Endothelial cell (in vitro differentiated cells): Measurements from ENCODE around the gene DNAJC30. TPM values are rescaled to one million over a fixed set of nuclear protein-coding genes. Genes with fewer than 3 reads are reported as not detected.

ENCODE experiments used
- DNase-seq: peaks from one replicate; pipeline ENCODE4 v3.0.0; 2021; ENCODE audit warnings: low spot score
- H3K27ac Mint-ChIP-seq: one replicate; pipeline ENCODE4 v1.8.0; 2021; ENCODE audit warnings: mixed read lengths, inconsistent platforms; ENCODE audit not compliant: unreplicated experiment
- H3K27me3 Mint-ChIP-seq: one replicate; pipeline ENCODE4 v1.8.0; 2021; ENCODE audit warnings: mild to moderate bottlenecking, moderate library complexity, mixed read lengths, inconsistent platforms; ENCODE audit not compliant: unreplicated experiment
- H3K36me3 Mint-ChIP-seq: one replicate; pipeline ENCODE4 v1.8.0; 2021; ENCODE audit warnings: mild to moderate bottlenecking, low read depth, mixed read lengths, inconsistent platforms; ENCODE audit not compliant: unreplicated experiment
- H3K4me1 Mint-ChIP-seq: one replicate; pipeline ENCODE4 v1.8.0; 2021; ENCODE audit warnings: mild to moderate bottlenecking, mixed read lengths, inconsistent platforms; ENCODE audit not compliant: unreplicated experiment
- H3K4me3 Mint-ChIP-seq: one replicate; pipeline ENCODE4 v1.8.0; 2021; ENCODE audit warnings: mild to moderate bottlenecking, mixed read lengths, inconsistent platforms; ENCODE audit not compliant: unreplicated experiment
- H3K9me3 Mint-ChIP-seq: one replicate; pipeline ENCODE4 v1.8.0; 2021; ENCODE audit warnings: mixed read lengths, inconsistent platforms; ENCODE audit not compliant: unreplicated experiment
- total RNA-seq: library from RNA; stranded (reverse); fragmentation: NEBNext Ultra II Directional; extraction: Animal tissue kit (Norgen Biotek cat#: 25700); gene quantifications from one replicate; pipeline ENCODE4 v1.2.1, GENCODE V29; 2021; ENCODE audit not compliant: unreplicated experiment
- TF ChIP-seq, protein P1 (sequence below): fragments of 200-600 bp; sonication (generic); IDR thresholded peaks from one replicate; pipeline ENCODE4 v1.5.0; 2021; ENCODE audit warnings: antibody characterized with exemption; ENCODE audit not compliant: unreplicated experiment

The DNAJC30 gene
- total RNA-seq, 1 donor from 2014 or later = 10.3 TPM

DNA sequence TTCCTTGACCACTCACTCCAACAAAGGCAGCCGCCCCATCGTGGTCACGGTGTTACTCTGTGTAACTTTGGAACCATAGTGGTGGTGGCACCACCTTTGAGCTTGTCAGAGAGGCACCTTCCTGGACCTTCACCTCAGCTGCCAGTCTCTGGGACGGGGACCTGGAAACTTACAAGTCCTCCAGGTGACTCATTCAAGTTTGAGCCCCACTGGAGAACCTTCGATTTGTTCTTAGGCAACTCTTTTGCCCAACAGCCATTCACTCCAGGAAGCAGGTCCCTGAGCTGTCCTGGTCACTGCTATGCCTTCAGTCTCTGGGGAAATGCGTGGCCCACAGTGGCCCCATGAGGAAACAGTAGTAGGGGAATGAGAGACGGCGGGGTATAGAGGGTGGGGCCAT is 19.0 kb upstream of the DNAJC30 start:
- Mint-ChIP-seq H3K27ac (peak overlapping the region; percentile 67), H3K4me1 (no peaks in the 10 kb centered on the region), H3K9me3 (no peaks in the 10 kb centered on the region), H3K4me3 (no peak overlapping the region), H3K27me3 (peaks cover 12% of the 10 kb centered on the region), H3K36me3 (peaks cover 13% of the 10 kb centered on the region)
- TF ChIP-seq, protein P1, sequence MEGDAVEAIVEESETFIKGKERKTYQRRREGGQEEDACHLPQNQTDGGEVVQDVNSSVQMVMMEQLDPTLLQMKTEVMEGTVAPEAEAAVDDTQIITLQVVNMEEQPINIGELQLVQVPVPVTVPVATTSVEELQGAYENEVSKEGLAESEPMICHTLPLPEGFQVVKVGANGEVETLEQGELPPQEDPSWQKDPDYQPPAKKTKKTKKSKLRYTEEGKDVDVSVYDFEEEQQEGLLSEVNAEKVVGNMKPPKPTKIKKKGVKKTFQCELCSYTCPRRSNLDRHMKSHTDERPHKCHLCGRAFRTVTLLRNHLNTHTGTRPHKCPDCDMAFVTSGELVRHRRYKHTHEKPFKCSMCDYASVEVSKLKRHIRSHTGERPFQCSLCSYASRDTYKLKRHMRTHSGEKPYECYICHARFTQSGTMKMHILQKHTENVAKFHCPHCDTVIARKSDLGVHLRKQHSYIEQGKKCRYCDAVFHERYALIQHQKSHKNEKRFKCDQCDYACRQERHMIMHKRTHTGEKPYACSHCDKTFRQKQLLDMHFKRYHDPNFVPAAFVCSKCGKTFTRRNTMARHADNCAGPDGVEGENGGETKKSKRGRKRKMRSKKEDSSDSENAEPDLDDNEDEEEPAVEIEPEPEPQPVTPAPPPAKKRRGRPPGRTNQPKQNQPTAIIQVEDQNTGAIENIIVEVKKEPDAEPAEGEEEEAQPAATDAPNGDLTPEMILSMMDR = no peak
- no peak for DNase-seq

DNA sequence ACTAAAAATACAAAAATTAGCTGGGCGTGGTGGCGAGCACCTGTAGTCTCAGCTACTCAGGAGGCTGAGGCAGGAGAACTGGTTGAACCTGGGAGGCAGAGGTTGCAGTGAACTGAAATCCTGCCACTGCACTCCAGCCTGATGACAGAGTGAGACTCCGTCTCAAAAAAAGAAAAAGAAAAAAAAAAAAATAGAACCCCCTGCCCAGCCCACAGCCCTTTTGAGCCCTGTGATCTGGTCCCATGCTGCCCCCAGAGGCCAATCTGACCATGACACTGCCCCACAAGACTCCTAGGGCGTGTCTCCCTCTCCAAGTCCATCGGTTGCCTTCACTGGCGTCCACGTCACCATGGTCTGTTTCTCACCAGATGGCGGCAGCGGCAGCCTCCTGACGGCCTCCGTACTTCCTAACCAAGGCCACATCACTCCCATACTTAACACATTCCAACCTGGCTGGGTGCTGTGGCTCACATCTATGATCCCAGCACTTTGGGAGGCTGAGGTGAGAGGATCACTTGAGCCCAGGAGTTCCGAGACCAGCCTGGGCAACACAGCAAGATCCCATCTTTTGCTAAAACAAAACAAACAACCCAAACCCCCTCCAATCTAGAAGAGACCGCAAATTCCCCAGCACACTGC is 18.2 kb upstream of the DNAJC30 start:
- H3K27ac Mint-ChIP-seq = no peak overlapping the region
- DNase-seq = peak; percentile 73
- H3K27me3 Mint-ChIP-seq = peaks cover 16% of the 10 kb centered on the region
- H3K9me3 Mint-ChIP-seq = no peaks in the 10 kb centered on the region
- TF ChIP-seq, protein P1 = peak; percentile 63
- no peaks in the 10 kb centered on the region for H3K4me1 Mint-ChIP-seq
- peak overlapping the region; percentile 50 for H3K4me3 Mint-ChIP-seq
- peaks cover 20% of the 10 kb centered on the region for H3K36me3 Mint-ChIP-seq

DNA sequence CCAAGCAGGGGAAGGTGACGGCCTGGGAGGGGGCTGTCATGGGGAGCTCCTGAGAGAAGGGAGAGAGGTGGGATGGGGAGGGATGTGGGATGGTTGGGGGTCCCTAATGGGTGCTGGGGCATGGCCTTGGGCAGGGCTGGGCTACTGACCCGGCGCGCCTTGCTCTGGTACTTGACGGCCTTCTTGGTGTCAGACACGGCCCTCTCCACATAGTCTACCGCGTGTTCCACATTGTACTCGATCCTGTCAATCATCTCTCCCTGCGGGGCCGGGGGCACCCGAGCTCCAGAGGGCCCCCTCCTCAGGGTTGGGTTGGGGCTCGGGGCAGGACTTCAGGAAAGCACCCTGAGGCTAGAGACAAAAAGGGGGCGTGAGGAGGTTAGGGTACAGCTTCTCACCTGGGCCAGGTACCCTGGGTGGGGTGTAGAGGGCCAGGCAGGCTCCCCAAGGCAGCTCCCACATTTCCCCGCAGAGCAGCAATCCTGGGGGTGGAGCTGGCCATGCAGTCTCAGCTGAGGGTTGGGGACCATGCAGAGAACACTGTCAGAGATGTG is 17.4 kb upstream of the DNAJC30 start:
- TF ChIP-seq, protein P1 = no peak
- no peaks in the 10 kb centered on the region for H3K9me3 Mint-ChIP-seq
- no peaks in the 10 kb centered on the region for H3K4me1 Mint-ChIP-seq
- peaks cover 23% of the 10 kb centered on the region for H3K36me3 Mint-ChIP-seq
- no peak overlapping the region for H3K27ac Mint-ChIP-seq
- H3K4me3 Mint-ChIP-seq = no peak overlapping the region
- no peak for DNase-seq
- peaks cover 18% of the 10 kb centered on the region for H3K27me3 Mint-ChIP-seq

DNA sequence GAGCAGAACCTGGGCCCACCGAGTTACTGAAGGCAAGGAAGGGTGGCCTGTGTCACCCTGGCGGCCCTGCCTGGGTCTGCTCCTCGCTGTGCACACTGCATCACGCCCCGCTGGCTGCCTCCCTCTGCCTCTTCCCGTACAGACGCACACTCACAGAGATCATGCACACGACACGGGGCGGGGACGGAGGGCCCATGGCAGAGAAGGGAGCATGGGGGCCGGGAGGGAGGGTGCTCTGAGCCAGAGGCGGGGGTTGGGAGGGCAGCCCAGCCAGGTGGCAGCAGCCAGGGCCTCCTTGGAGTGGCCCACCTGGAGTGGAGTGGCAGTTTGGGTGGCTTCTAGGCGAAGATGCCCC is 16.8 kb upstream of the DNAJC30 start:
- Mint-ChIP-seq H3K27ac (no peak overlapping the region), H3K4me3 (no peak overlapping the region), H3K9me3 (no peaks in the 10 kb centered on the region), H3K36me3 (peaks cover 26% of the 10 kb centered on the region), H3K4me1 (no peaks in the 10 kb centered on the region), H3K27me3 (peaks cover 19% of the 10 kb centered on the region)
- DNase-seq = no peak
- TF ChIP-seq, protein P1 = no peak

DNA sequence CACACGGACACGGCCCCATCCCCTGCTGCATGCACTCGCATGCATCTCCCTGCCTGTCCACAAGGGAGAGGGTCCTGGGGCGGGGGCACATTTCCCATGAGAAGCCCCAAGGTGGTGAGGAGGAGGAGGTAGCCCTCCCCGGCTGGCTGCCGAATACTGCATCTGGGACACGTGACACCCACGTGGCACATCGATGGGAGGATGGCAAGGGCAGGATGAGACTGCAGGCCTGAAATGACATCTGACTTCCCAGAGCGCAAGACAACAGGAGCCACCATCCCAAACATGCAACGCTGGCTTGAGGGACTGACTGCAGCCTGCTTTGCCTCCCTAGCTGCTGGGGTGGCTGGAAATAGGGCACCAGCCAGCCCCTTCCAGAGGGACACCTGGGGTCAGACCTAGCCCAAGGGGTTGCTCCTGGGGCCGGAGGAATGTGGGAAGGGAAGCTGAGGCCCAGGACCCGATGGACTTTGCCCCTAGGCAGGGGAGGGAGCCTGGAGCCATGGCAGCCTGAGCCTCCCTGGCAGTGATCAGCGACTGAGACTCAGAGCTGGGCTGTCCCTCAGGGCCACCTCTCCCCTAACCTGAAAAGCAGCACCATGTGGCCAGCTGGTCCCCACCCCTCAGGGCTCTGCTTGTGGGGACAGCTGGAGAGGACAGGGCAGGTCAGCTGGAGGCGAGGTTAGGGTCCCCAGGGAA is 16.3 kb upstream of the DNAJC30 start:
- TF ChIP-seq, protein P1 = no peak
- no peak overlapping the region for H3K4me3 Mint-ChIP-seq
- no peak overlapping the region for H3K27ac Mint-ChIP-seq
- H3K27me3 Mint-ChIP-seq = peaks cover 19% of the 10 kb centered on the region
- no peaks in the 10 kb centered on the region for H3K9me3 Mint-ChIP-seq
- no peak for DNase-seq
- peaks cover 30% of the 10 kb centered on the region for H3K36me3 Mint-ChIP-seq
- H3K4me1 Mint-ChIP-seq = no peaks in the 10 kb centered on the region
